RWPE2 (cell line): ENCODE results near the gene FBXL19.
A peak's percentile ranks its signal among the peaks of the same experiment; 100 is the strongest.
"Not testable (repeated sequence)": the region's sequence is repeated elsewhere in the genome, so short reads cannot be mapped to it uniquely, and the experiment has no call there.

ENCODE experiments used
- ATAC-seq: fragments of 200-7000 bp; cut with Tn5 transposase; 3 replicates; pipeline ENCODE4 v1.9.1; 2021; ENCODE audit warnings: low read depth
- DNase-seq: peaks from one replicate; pipeline ENCODE4 v3.0.0-alpha.2; 2020; ENCODE audit warnings: low spot score
- H3K27ac ChIP-seq: fragments of 450-650 bp; 2 replicates; pipeline ENCODE4 v1.5.1; 2017; ENCODE audit warnings: mild to moderate bottlenecking; ENCODE audit not compliant: poor library complexity, severe bottlenecking
- H3K27me3 ChIP-seq: fragments of 250-450 bp; sonication (Bioruptor Pico); 2 replicates; pipeline ENCODE4 v1.5.1; 2021; ENCODE audit warnings: mild to moderate bottlenecking, moderate library complexity; ENCODE audit not compliant: insufficient read depth, poor library complexity, severe bottlenecking
- H3K36me3 ChIP-seq: fragments of 250-450 bp; sonication (Bioruptor Pico); 2 replicates; pipeline ENCODE4 v1.5.1; 2020; ENCODE audit warnings: low read depth, mild to moderate bottlenecking, moderate library complexity
- H3K4me1 ChIP-seq: fragments of 250-450 bp; sonication (Bioruptor Pico); 2 replicates; pipeline ENCODE4 v1.5.1; 2021; ENCODE audit warnings: mild to moderate bottlenecking, moderate library complexity; ENCODE audit not compliant: insufficient read depth, poor library complexity, severe bottlenecking
- H3K4me3 ChIP-seq: fragments of 250-450 bp; sonication (Bioruptor Pico); 2 replicates; pipeline ENCODE4 v1.5.1; 2021; ENCODE audit warnings: mild to moderate bottlenecking, moderate library complexity; ENCODE audit not compliant: severe bottlenecking
- H3K9me3 ChIP-seq: fragments of 250-450 bp; sonication (Bioruptor Pico); 2 replicates; pipeline ENCODE4 v1.5.1; 2021; ENCODE audit warnings: mild to moderate bottlenecking, moderate library complexity; ENCODE audit not compliant: severe bottlenecking
- TF ChIP-seq, protein P1 (sequence below): fragments of 450-650 bp; IDR thresholded peaks from one replicate; pipeline ENCODE4 v1.5.1; 2017; ENCODE audit warnings: mild to moderate bottlenecking, moderate library complexity; ENCODE audit not compliant: poor library complexity, severe bottlenecking

Gene FBXL19

DNA sequence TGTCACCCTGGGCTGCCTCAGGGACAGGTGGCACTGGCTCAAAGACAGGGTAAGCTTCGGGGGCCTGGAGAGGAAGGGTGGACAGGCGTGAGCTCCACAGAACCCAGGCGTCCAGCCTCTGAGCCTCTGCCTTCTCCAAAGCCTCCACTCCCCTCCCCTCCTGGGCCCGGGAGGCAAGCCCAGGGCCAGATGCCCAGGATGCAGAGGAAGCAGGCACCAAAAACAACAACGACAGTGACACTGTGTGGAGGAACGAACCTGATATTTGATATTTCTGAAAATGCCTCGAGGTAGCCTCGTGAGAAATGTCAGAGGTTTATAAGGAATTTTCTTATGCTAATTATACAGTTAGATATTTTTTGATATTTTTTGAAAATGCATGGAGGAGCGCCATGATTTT lies 35.4 kb upstream of the FBXL19 start:
- Histone ChIP-seq H3K4me3 (no peak overlapping the region), H3K27ac (no peak overlapping the region), H3K4me1 (no peaks in the 10 kb centered on the region), H3K27me3 (no peaks in the 10 kb centered on the region), H3K36me3 (peaks cover 44% of the 10 kb centered on the region), H3K9me3 (no peaks in the 10 kb centered on the region)
- DNase-seq (no peak), ATAC-seq (no peak)
- TF ChIP-seq, protein P1, sequence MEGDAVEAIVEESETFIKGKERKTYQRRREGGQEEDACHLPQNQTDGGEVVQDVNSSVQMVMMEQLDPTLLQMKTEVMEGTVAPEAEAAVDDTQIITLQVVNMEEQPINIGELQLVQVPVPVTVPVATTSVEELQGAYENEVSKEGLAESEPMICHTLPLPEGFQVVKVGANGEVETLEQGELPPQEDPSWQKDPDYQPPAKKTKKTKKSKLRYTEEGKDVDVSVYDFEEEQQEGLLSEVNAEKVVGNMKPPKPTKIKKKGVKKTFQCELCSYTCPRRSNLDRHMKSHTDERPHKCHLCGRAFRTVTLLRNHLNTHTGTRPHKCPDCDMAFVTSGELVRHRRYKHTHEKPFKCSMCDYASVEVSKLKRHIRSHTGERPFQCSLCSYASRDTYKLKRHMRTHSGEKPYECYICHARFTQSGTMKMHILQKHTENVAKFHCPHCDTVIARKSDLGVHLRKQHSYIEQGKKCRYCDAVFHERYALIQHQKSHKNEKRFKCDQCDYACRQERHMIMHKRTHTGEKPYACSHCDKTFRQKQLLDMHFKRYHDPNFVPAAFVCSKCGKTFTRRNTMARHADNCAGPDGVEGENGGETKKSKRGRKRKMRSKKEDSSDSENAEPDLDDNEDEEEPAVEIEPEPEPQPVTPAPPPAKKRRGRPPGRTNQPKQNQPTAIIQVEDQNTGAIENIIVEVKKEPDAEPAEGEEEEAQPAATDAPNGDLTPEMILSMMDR, result no peak

DNA sequence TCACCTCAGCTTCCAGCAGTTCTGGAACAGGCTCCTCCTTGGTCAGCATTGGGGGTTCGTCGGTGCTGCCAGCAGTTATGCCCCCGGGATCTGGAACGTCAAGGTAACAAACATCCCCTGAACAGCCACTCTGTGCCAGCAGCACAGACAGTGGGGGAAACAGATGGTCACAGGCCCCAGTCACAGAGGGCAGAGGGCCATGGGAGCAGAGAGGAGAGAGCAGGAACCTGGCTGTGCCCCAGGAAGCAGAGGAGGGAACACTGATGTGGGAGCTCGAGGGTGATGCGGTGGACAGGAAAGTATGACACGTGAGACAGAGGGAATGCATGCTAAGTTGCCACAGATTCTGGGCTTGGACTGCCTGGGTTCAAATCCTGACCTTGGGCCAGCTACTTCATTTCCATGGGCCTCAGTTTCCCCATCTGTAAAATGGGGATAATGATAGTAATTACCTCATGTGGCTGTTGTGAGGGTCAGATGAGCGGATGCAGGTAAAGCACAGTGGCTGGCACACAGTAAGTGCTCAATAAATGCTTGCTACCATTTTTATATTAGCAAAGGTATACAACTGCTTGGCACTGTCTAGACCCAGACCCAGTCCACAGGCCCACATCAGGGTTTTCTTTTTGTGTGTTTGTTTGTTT lies 34.4 kb upstream of the FBXL19 start:
- DNase-seq (no peak), ATAC-seq (no peak)
- Histone ChIP-seq H3K27ac (no peak overlapping the region), H3K4me1 (no peaks in the 10 kb centered on the region), H3K27me3 (no peaks in the 10 kb centered on the region), H3K4me3 (no peak overlapping the region), H3K36me3 (peaks cover 44% of the 10 kb centered on the region), H3K9me3 (no peaks in the 10 kb centered on the region)
- TF ChIP-seq, protein P1, result no peak

DNA sequence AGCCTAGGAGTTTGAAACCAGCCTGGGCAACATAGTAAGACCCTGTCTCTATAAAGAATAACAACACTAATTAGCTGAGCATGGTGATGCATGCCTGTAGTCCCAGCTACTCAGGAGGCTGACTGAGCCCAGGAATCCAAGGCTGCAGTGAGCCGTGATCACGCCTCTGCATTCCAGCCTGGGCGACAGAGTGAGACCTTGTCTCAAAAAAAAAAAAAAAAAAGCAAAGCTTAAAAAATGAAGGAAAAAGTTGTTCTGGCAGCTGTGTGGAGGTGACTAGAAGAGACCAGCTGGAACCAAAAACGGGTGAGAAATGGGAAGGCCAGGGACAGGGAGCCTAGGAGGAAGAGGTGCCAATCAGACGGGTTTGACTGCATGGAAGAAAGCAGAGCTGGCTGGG lies 33.7 kb upstream of the FBXL19 start:
- TF ChIP-seq, protein P1, result no peak
- peaks cover 4% of the 10 kb centered on the region for H3K4me1 ChIP-seq
- ATAC-seq (no peak), DNase-seq (no peak)
- peaks cover 44% of the 10 kb centered on the region for H3K36me3 ChIP-seq
- H3K27ac ChIP-seq, result no peak overlapping the region
- no peaks in the 10 kb centered on the region for H3K9me3 ChIP-seq
- no peak overlapping the region for H3K4me3 ChIP-seq
- H3K27me3 ChIP-seq, result no peaks in the 10 kb centered on the region

DNA sequence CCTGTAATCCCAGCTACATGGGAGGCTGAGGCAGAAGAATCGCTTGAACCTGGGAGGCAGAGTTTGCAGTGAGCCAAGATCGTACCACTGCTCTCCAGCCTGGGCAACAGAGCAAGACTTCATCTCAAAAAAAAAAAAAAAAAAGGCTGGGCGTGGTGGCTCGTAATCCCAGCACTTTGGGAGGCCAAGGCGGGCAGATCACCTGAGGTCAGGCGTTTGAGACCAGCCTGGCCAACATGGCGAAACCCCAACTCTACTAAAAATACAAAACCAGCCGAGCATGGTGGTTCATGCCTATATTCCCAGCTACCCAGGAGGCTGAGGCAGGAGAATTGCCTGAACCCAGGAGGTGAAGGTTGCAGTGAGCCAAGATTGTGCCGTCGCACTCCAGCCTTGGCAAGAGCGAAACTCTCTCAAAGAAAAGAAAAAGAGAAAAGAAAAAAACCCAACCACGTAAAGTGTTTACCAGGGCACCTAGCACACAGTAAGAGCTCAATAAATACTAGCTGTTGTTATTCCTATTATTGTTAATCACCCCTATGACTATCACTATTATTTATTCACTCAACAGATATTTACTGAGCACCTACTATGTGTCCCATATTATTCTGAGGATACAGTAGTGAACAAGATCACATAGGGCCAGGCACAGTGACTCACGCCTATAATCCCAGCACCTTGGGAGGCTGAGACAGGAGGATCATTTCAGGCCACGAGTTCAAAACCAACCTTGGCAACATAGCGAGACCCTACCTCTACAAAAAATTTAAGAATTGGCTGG lies 32.1 kb upstream of the FBXL19 start:
- H3K4me1 ChIP-seq, result peaks cover 17% of the 10 kb centered on the region
- not testable (repeated sequence) for DNase-seq, ATAC-seq, H3K9me3 ChIP-seq, H3K27ac ChIP-seq, H3K27me3 ChIP-seq, H3K4me3 ChIP-seq
- H3K36me3 ChIP-seq, result peaks cover 40% of the 10 kb centered on the region

DNA sequence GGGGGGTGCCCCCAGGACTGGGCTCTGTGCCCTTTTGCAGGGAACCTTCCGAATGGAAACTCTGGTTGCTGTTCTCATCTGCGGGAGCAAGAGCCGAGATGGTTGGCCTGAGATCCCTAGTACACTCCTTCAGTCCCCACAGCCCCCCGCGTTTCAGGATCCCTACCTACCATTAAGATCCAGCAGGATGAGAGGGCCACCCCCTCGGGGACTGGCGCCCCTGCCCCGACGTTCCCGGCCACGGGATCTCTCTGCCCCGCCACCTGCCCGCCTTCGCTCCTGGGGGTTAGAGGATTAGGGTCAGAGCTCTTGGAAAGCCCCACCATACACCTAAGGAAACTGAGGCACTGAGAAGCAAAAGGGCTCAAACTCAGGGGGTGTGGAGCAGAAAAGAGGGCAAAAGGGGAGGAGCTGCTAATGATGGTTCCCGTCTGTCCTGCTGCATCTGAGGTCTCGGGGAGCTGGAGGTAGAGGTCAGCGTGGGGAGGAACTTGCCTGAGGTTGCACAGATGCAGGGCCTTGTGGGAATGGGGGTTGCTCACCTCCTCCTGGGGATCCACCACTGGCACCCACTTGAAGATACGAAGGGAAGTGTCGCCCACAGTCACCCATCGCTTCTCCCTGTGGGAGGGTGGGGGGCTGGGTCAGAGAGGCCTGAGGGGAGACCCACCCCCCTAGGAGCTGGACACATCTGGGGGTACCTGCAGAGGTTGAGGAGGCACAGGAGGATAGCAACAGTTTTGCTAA lies 30.5 kb upstream of the FBXL19 start:
- ATAC-seq, result no peak
- peak overlapping the region; percentile 92 for H3K27ac ChIP-seq
- peaks cover 27% of the 10 kb centered on the region for H3K36me3 ChIP-seq
- TF ChIP-seq, protein P1, result no peak
- peaks cover 21% of the 10 kb centered on the region for H3K4me1 ChIP-seq
- DNase-seq, result no peak
- peak overlapping the region; percentile 82 for H3K4me3 ChIP-seq
- H3K27me3 ChIP-seq, result no peaks in the 10 kb centered on the region
- H3K9me3 ChIP-seq, result no peaks in the 10 kb centered on the region
